ENCODE measurements around the gene BPIFA1.

BPIFA1 gene

DNA sequence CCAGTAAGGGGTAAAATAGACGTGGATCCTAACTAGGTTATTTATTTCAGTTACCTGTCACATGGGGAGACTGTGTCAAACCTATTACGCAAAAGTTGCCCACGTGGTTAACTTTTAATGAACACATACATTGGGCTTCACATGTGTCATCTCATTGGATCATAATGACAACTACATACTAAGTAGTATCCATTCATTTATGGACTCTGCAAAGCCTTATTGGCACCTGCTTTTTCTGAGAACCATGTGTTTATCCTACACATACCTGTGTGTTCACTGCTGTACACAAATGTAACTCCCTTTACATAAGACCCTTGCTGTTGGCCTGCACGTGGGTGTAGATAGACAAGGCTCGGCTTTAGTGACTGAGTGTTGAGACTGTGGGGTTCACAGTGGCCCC, 5.1 kb downstream of the BPIFA1 start:
- no peak for ATAC-seq

- ATAC-seq: no peak
Measured at GRCh38 chr20:33242319-33243100, 6.7 kb downstream of the BPIFA1 start.

- ATAC-seq: no peak
Measured at GRCh38 chr20:33246077-33246476, 10.3 kb downstream of the BPIFA1 start.

DNA sequence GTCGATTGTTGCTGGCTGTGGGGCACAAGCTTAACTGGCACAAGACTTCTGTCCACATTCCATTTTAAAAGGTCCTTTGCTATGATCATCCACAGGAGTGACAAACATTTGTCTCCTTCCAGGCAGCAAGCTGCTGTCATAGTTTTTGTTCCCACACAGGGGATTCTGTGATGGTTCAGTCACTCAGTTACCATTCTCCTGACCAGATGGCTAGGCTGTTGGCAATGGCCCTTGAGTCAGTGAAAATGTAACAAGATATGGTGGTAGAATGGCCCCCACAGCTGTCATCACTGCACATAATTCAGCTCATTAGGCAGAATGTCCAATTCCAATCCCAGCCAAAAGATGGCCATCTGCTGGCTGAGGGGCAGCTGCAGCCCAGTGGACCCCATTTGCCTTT, 13.7 kb downstream of the BPIFA1 start:
- no peak for ATAC-seq

DNA sequence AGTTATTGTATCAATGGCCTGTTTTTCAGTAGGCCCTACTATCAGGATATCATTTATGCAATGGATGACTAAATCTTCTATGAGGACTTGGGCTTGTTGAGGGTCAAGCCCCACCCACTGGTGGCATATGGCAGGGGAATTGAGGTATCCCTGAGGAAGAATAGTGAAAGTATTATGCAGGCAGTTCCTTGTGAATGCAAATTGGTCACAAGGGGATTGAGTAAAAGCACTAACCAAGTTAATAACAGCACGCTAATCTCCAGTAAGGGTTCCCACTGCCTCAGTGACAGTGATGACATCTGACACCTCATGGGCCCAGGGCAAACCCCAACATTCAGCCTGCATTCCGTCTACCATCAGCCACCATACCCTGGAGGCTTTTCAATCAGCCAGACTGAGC, 14.9 kb downstream of the BPIFA1 start:
- ATAC-seq: no peak

GRCh38 chr20:33251496-33251895, 15.7 kb downstream of the BPIFA1 start:
- no peak for ATAC-seq

DNA sequence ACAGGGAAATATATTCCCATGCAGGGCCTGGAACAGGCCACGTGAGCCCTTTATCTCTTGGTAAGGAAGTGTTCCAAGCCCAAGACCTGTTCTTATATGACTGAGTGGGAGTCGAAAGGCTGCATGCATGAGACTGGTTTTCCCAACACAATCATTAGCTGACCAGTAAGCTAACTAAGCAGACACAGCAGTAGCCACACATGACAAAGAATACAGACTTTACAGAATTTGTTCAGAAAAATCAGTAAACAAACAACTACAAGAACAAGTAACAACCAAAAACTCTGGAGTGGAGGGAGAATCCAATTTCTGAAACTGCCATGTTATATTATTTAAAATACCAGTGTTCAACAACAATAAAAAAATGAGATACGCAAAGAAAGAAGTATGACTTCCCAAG, 16.7 kb downstream of the BPIFA1 start:
- ATAC-seq: no peak

GRCh38 chr20:33255005-33255404, 19.2 kb downstream of the BPIFA1 start:
- ATAC-seq: no peak

DNA sequence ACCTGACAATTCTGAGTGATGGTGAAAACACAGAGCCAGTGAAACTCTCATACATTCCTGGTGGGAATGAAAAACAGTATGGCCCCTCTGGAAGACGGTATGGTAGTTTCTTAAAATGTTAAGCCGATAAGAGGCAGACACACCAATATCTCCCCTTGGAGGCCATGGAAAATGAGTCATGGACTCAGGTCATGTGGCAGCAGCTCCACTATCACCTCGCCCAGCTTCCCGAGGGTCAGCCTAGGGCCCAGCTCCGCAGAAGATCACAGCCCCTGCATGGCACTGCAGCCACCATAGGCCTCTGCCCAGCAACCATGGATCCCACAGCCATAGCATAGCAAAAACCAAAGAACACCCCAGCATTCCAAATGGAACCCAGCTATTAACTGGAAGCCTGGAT, 21.4 kb downstream of the BPIFA1 start:
- ATAC-seq: no peak

- no peak for ATAC-seq
Measured at GRCh38 chr20:33259371-33259770, 23.6 kb downstream of the BPIFA1 start.

DNA sequence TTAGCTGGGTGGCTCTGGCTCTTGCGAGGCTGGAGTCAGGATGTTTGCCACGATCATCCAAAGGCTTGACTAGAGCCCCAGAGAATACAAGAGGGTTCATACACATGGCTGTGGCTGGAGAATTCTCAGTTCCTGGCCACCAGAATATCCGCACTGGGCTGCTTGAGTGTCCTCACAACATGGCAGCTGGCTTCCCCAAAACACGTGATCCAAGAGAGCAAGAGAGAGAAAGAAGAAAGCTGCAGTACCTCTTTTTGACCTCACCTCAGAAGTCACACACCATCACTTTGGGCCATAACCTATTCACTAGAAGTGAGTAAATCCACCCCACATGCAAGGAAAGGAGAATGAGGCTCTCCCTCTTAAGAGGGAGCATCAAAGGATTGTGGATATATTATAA, 25.7 kb downstream of the BPIFA1 start:
- ATAC-seq: no peak

DNA sequence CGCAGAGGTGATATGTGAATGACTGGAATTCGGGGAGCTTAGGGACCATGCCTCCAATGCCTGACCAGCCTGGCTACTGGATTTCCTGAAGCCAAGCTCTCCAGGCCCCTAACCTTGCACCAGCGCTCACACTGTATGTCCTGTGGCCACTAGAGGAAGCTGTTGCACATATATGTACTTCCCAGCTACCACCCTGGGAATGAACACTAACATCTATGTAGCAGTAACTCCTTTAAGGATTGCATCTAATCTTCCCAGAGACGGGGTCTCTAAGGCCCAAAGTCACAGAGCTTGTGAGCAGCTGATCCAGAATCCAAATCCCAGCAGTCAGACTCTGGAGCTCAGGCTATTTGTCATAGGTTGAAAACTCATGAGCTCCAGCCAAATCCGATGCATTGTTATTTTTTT, 26.9 kb downstream of the BPIFA1 start:
- no peak for ATAC-seq

DNA sequence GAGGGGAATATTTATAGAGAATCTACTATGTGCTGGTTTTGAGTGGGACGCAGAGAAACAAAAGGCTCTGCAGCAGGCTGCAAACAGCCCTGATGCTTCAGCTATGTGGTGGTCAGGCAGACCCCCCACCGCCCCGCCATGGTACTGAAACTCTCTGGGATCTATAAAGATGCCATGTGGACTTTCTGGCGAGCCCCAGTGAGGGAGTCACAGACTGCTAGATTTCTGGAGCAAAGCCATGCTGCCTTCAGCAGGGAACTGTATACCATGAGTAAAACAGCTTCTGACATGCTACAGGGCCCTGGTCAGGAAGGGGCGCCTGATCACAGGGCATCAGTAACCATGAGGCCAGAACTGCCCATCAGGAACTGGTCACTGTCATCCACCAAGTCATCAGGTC, 28.0 kb downstream of the BPIFA1 start:
- ATAC-seq: no peak

DNA sequence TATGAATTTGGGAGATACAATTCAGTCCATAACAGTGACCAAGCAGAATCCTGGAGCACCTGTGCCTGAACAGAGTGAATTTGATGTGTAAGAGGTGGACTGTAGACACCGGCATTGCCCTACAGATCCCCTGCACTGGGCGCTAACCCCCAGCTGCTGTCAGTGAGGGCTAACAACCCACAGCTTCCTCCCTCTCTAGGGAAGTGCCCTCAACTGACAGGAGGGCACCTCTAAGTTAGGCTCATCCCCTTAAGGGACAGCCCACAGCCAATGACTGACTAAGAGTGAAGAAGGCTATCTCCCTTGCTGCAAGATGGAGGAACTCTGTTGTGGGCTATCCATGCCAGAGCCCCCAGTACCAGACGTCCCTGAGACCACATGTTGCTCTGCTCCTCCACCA, 31.9 kb downstream of the BPIFA1 start:
- ATAC-seq: no peak

DNA sequence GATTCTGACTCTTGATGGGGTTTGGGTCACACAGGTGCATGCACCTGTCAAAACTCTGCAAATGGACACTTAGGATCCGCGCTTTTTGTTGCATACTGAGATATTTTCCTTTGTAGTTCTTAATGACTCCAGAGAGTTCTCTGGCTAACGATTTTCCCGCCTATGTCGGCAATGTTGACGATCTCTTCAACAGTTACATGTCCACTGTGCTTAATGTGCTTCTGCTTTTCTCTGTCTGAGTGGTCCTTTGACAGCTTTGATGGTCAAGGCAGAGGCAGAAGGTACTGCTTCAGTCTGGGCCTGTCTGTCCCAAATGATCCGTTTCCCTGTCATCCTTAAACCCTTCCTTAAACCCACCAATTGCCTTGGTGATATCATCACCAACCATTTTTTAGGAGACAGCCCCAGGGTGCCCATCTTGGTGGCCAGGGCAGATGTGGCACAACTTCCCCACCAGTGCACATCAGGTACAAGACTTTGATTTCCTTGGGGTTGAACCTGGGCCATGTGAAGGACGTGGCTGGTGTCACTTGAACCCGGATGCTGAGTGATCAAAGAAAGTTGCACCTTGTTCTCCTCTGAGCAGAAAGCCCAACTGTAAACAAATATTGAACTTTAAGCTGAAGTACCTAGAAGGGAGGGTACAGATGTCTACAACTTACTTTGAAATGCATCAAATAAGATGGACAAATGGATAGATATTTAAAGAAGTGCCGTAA, 36.5 kb downstream of the BPIFA1 start:
- no peak for ATAC-seq

GRCh38 chr20:33273117-33273851, 37.5 kb downstream of the BPIFA1 start:
- peak in 1 of 2 donors; percentile 38 for ATAC-seq

GRCh38 chr20:33275215-33275614, 39.4 kb downstream of the BPIFA1 start:
- ATAC-seq: no peak

DNA sequence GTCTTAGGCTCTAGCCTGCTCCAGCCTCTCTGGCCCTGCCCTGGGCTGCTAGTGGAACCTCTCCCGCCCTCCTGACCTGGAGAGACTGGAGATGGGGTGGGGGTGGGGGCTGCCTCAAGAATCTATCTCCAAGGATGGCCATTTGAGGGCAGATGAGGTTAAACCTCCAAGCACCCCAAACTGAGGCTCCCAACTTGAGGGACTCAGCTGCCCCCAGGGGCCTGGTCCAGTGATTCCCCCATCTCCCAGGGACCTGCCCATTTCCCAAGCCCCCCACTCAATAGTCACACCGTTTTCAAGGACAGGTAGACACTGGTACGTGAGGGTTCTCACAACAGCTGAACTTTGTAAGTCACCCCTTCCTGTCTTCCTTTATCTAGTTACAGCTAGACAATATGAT, 40.1 kb downstream of the BPIFA1 start:
- no peak for ATAC-seq

GRCh38 chr20:33276303-33277113, 40.7 kb downstream of the BPIFA1 start:
- ATAC-seq: no peak

- no peak for ATAC-seq
Measured at GRCh38 chr20:33277471-33278441, 42.0 kb downstream of the BPIFA1 start.

DNA sequence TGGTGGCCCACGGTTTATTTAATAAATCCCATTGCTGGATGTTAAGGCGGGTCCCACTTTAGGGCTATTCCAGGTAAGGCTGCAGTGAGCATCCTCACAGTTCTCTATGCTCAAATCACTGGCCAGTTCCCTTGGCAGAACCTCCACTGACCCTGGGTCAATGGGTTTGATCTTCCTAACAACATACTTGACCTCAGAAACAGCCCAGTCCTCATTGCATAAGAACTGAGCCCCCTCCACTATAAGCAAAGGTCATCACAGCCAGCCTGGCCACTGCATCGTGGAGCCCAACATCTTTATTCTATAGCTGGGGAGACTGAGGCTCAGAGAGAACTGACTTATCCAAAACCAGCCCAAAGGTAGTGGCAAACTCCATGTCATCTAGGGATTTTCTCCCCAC, 42.9 kb downstream of the BPIFA1 start:
- ATAC-seq: no peak
